ENCODE measurements around the gene LEAP2. TPM values are rescaled to one million over a fixed set of nuclear protein-coding genes. Genes with fewer than 3 reads are reported as not detected.

The LEAP2 gene
- total and polyA plus RNA-seq, 2 of the 8 experiments (the other 6 are each of a cell fraction or from before 2014, with no cell fraction given): 1.8 to 2.9 TPM

- TF ChIP-seq CHD1 (IDR thresholded peaks at IDR 0.05; ENCODE audit: low read depth, low read length) (no peak), RXRA (IDR thresholded peaks at IDR 0.05; ENCODE audit: insufficient read depth, low read depth, low read length) (no peak), CBX8 (IDR thresholded peaks at IDR 0.05; ENCODE audit: borderline replicate concordance, low read depth, low read length) (no peak), MAFK (IDR thresholded peaks at IDR 0.05; ENCODE audit: low read depth, low read length) (no peak), KDM4A (IDR thresholded peaks at IDR 0.05; ENCODE audit: low read depth, low read length, severe bottlenecking) (no peak), RNF2 (IDR thresholded peaks at IDR 0.05; ENCODE audit: borderline replicate concordance, low read depth, low read length, missing control alignments, poor library complexity, severe bottlenecking) (no peak)
Observed at GRCh38 chr5:132901730-132902129, 28.3 kb downstream of the LEAP2 start (continued).

All from H1 (cell line).